Measurements from ENCODE around the gene CIRBP. TPM values are rescaled to one million over a fixed set of nuclear protein-coding genes. Genes with fewer than 3 reads are reported as not detected.

CIRBP gene
- total and polyA plus RNA-seq, 9 of the 15 experiments (the other 6 are each of a cell fraction or from before 2014, with no cell fraction given), result 20.5 to 327 (median 176) TPM

- TF ChIP-seq RBM39 (optimal IDR thresholded peaks at IDR 0.05; ENCODE audit: low read depth, low read length) (no peak), IRF1 (CRISPR knock-in tag; IDR thresholded peaks at IDR 0.05; ENCODE audit: borderline replicate concordance) (0 out of 2 replicates have a peak, but pooled peaks have one; percentile 30), GATA2 (CRISPR knock-in tag; IDR thresholded peaks at IDR 0.05) (no peak), PHF20 (IDR thresholded peaks at IDR 0.05; ENCODE audit: partially characterized antibody) (no peak), ZNF124 (CRISPR knock-in tag; IDR thresholded peaks at IDR 0.05) (no peak), IRF2 (CRISPR knock-in tag; IDR thresholded peaks at IDR 0.05) (no peak), TRIM24 (IDR thresholded peaks at IDR 0.05) (no peak), ZNF740 (CRISPR knock-in tag; IDR thresholded peaks at IDR 0.05) (no peak), ZNF740 (tag; IDR thresholded peaks at IDR 0.05) (no peak), HNRNPK (IDR thresholded peaks at IDR 0.05; ENCODE audit: low read depth, low read length, poor library complexity, severe bottlenecking) (peak; percentile 7), CTBP1 (IDR thresholded peaks at IDR 0.05; ENCODE audit: borderline replicate concordance) (peak; percentile 31; the same call in 1 of the 2 replicates), E4F1 (CRISPR knock-in tag; IDR thresholded peaks at IDR 0.05; ENCODE audit: borderline replicate concordance) (no peak), NEUROD1 (IDR thresholded peaks at IDR 0.05; ENCODE audit: borderline replicate concordance, low read depth, low read length, partially characterized antibody) (peak; percentile 84), CCNT2 (IDR thresholded peaks at IDR 0.05; ENCODE audit: borderline replicate concordance, extremely low read depth, insufficient read length, low read depth, low read length) (peak; percentile 81), ZBTB12 (CRISPR knock-in tag; IDR thresholded peaks at IDR 0.05) (peak; percentile 66), THAP12 (CRISPR knock-in tag; IDR thresholded peaks at IDR 0.05) (no peak), HIVEP1 (CRISPR knock-in tag; IDR thresholded peaks at IDR 0.05) (no peak), SIRT6 (IDR thresholded peaks at IDR 0.05; ENCODE audit: low read depth, low read length) (no peak), CHCHD3 (CRISPR knock-in tag; IDR thresholded peaks at IDR 0.05) (no peak), MTA2 (IDR thresholded peaks at IDR 0.05; ENCODE audit: low read depth) (no peak), ZBTB17 (CRISPR knock-in tag; IDR thresholded peaks at IDR 0.05) (no peak)
Measured at GRCh38 chr19:1260749-1261537, 8.2 kb upstream of the CIRBP start (continued).

Measured in K562 (cell line).